ENCODE measurements around the gene AK8. TPM values are rescaled to one million over a fixed set of nuclear protein-coding genes. Genes with fewer than 3 reads are reported as not detected.
"Not testable (repeated sequence)": the region's sequence is repeated elsewhere in the genome, so short reads cannot be mapped to it uniquely, and the experiment has no call there.

The AK8 gene
- total RNA-seq, 1 donor: 0.18 TPM

- TF ChIP-seq, protein P1, sequence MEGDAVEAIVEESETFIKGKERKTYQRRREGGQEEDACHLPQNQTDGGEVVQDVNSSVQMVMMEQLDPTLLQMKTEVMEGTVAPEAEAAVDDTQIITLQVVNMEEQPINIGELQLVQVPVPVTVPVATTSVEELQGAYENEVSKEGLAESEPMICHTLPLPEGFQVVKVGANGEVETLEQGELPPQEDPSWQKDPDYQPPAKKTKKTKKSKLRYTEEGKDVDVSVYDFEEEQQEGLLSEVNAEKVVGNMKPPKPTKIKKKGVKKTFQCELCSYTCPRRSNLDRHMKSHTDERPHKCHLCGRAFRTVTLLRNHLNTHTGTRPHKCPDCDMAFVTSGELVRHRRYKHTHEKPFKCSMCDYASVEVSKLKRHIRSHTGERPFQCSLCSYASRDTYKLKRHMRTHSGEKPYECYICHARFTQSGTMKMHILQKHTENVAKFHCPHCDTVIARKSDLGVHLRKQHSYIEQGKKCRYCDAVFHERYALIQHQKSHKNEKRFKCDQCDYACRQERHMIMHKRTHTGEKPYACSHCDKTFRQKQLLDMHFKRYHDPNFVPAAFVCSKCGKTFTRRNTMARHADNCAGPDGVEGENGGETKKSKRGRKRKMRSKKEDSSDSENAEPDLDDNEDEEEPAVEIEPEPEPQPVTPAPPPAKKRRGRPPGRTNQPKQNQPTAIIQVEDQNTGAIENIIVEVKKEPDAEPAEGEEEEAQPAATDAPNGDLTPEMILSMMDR (IDR thresholded peaks at IDR 0.05; ENCODE audit: insufficient read depth, low read length): no peak
- no peak for DNase-seq (ENCODE audit: low read depth)
- H3K4me3 ChIP-seq (ENCODE audit: low read depth, low read length): no peak overlapping the region
Measured at GRCh38 chr9:132712753-132713152, 165.3 kb downstream of the AK8 start.

- no peak for DNase-seq (ENCODE audit: low read depth)
- no peak overlapping the region for H3K4me3 ChIP-seq (ENCODE audit: low read depth, low read length)
- TF ChIP-seq, protein P1 (IDR thresholded peaks at IDR 0.05; ENCODE audit: insufficient read depth, low read length): no peak
Measured at GRCh38 chr9:132711846-132712245, 166.2 kb downstream of the AK8 start.

DNA sequence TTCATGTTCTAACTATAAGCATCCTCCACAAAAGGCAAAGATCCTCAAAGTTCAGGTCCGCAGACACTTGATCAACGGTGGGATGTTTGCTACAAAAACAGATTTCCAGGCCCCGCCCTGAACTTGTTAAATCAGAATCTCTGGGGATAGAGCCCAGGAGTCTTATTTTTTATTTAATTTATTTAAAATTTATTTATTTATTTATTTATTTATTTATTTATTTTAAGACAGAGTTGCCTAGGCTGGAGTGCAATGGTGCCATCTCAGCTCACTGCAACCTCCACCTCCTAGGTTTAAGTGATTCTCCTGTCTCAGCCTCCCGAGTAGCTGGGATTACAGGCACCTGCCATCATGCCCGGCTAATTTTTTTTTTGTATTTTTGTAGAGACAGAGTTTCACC, 166.9 kb downstream of the AK8 start:
- H3K4me3 ChIP-seq (ENCODE audit: low read depth, low read length); DNase-seq (ENCODE audit: low read depth): not testable (repeated sequence)

- no peak overlapping the region for H3K4me3 ChIP-seq (ENCODE audit: low read depth, low read length)
- TF ChIP-seq, protein P1 (IDR thresholded peaks at IDR 0.05; ENCODE audit: insufficient read depth, low read length): no peak
- DNase-seq (ENCODE audit: low read depth): no peak
Measured at GRCh38 chr9:132710333-132710732, 167.8 kb downstream of the AK8 start.

DNA sequence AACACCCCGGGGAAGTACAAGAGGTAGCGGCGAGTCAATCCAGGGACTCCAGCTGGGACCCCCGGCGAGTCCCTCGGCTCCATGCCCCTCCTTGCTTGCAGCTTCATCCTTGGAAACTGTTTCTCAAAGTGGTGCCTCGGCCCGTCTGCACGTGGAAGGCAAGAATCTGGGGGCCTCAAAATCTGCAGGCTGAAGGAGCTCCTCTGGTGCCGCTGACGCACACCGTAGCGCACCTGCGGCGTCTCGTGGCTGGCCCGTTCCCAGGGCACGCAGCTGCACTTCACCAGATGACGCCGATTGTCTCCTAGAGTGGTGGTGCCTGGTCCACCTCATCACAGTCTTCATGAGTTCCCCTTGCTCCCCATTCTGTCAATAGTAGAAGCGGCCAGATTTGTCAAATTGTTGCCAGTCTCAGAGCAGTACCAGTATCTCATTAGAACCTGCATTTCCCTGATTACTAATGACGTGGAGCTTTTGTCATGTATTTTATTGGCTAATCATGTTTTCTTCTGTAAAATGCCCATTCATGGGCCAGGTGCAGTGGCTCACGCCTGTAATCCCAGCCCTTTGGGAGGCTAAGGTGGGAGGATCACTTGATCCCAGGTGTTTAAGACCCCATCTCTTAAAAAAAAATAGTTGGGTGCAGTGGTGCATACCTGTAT, 169.2 kb downstream of the AK8 start:
- H3K4me3 ChIP-seq (ENCODE audit: low read depth, low read length): no peak overlapping the region
- no peak for DNase-seq (ENCODE audit: low read depth)
- TF ChIP-seq, protein P1 (IDR thresholded peaks at IDR 0.05; ENCODE audit: insufficient read depth, low read length): no peak

- no peak for DNase-seq (ENCODE audit: low read depth)
- TF ChIP-seq, protein P1 (IDR thresholded peaks at IDR 0.05; ENCODE audit: insufficient read depth, low read length): no peak
- H3K4me3 ChIP-seq (ENCODE audit: low read depth, low read length): no peak overlapping the region
Measured at GRCh38 chr9:132708239-132708638, 169.8 kb downstream of the AK8 start.

DNA sequence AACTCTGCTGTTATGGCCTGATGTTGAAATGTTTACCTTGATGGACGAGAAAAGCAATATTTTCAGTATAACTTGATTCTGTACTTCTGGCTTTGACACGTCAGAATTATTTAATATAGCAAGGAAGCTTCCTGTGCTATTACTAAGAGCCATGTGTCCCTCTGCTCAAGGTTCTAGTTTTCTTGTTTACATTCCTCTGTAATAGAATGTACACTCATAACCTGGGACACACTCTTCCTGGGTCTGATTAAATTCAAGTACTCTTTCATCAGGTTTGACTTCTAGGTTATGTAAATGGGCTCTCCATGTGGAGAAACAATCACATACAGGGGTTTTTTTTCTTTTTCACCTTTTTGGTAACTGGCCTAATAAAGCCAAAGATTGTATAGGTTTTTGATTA, 174.7 kb downstream of the AK8 start:
- no peak for DNase-seq (ENCODE audit: low read depth)
- no peak overlapping the region for H3K4me3 ChIP-seq (ENCODE audit: low read depth, low read length)
- TF ChIP-seq, protein P1 (IDR thresholded peaks at IDR 0.05; ENCODE audit: insufficient read depth, low read length): no peak
